CD4-positive, alpha-beta T cell (primary cell): ENCODE results near the gene DGKA. TPM values are rescaled to one million over a fixed set of nuclear protein-coding genes. Genes with fewer than 3 reads are reported as not detected.
A peak's percentile ranks its signal among the peaks of the same experiment; 100 is the strongest.

Experiments
- ATAC-seq: fragments of 200-7000 bp; cut with Tn5 transposase; one replicate; pipeline ENCODE4 v1.10.0; 2022; ENCODE audit warnings: mild to moderate bottlenecking; ENCODE audit not compliant: poor library complexity
- CTCF ChIA-PET: fragments of 350-600 bp; sonication (Branson Sonifier 250); formaldehyde crosslinking; loops from one replicate; lab custom pipeline; 2021; ENCODE audit warnings: antibody characterized with exemption, inconsistent platforms; lab: Charles Lee
- POLR2A ChIA-PET: fragments of 350-600 bp; sonication (Branson Sonifier 250); formaldehyde crosslinking; loops from one replicate; lab custom pipeline; 2021; ENCODE audit warnings: antibody characterized with exemption, inconsistent platforms; lab: Charles Lee
- DNase-seq, 14 experiments: peaks; one replicate each; pipeline ENCODE4 v3.0.0-alpha.2; 2013 to 2020; ENCODE audit warnings: mixed read lengths in 2 of 14
- H3K27ac ChIP-seq, 2 donors: one replicate each; pipeline versions ENCODE4 v1.5.1 to v1.7.0; 2013; ENCODE audit warnings: low read length in 2 of 2, low read depth in 1 of 2, mild to moderate bottlenecking in 1 of 2
- H3K27me3 ChIP-seq, 2 experiments: 1 replicate in 1 of 2; 2 replicates in 1 of 2; pipeline versions ENCODE4 v1.6.1 to v1.7.0; 2013; ENCODE audit warnings: low read length in 2 of 2, control low read depth in 1 of 2, mild to moderate bottlenecking in 1 of 2, moderate library complexity in 1 of 2; ENCODE audit not compliant: insufficient read depth in 2 of 2, control insufficient read depth in 1 of 2
- H3K36me3 ChIP-seq: one replicate; pipeline ENCODE4 v1.6.1; 2013; ENCODE audit warnings: low read length, control low read depth; ENCODE audit not compliant: insufficient read depth
- H3K4me1 ChIP-seq: one replicate; pipeline ENCODE4 v1.6.1; 2013; ENCODE audit warnings: low read length, control low read depth; ENCODE audit not compliant: insufficient read depth
- H3K4me3 ChIP-seq: one replicate; pipeline ENCODE4 v1.5.1; 2013; ENCODE audit warnings: mild to moderate bottlenecking, low read length, moderate library complexity
- H3K9me3 ChIP-seq, 2 experiments: 1 replicate in 1 of 2; 2 replicates in 1 of 2; pipeline versions ENCODE4 v1.6.1 to v1.7.0; 2013; ENCODE audit warnings: low read length in 2 of 2, mild to moderate bottlenecking in 2 of 2, control low read depth in 1 of 2, moderate library complexity in 1 of 2; ENCODE audit not compliant: control insufficient read depth in 1 of 2, insufficient read depth in 1 of 2
- H3K27ac Mint-ChIP-seq: one replicate; pipeline ENCODE4 v1.8.0; 2020; ENCODE audit warnings: mixed read lengths
- H3K27me3 Mint-ChIP-seq: one replicate; pipeline ENCODE4 v1.8.0; 2021; ENCODE audit warnings: mixed read lengths
- H3K36me3 Mint-ChIP-seq: one replicate; pipeline ENCODE4 v1.8.0; 2021; ENCODE audit warnings: low read depth, mixed read lengths
- H3K4me1 Mint-ChIP-seq: one replicate; pipeline ENCODE4 v1.8.0; 2021; ENCODE audit warnings: low read depth, mixed read lengths
- H3K4me3 Mint-ChIP-seq: one replicate; pipeline ENCODE4 v1.8.0; 2020; ENCODE audit warnings: mild to moderate bottlenecking, mixed read lengths
- H3K9me3 Mint-ChIP-seq: one replicate; pipeline ENCODE4 v1.8.0; 2020; ENCODE audit warnings: mixed read lengths
- CTCF ChIP-seq: fragments of 200-600 bp; IDR thresholded peaks from one replicate; pipeline ENCODE4 v1.8.0; 2022; ENCODE audit warnings: antibody characterized with exemption, mild to moderate bottlenecking
- intact Hi-C, 2 experiments: fragments of 100-400 bp; cut with DNase I in 1 of 2; cut with micrococcal nuclease in 1 of 2; formaldehyde crosslinking; loops; one replicate each; pipeline versions ENCODE4 v1.15.1 to v1.9.0; 2023 to 2025; cut with DNase I, micrococcal nuclease
- total RNA-seq, 174 experiments: library from RNA in 2 of 174; stranded (reverse) in 2 of 174; gene quantifications; one replicate each; pipeline ENCODE4 v1.2.3 and lab custom pipeline; 2021 to 2026

DGKA gene
- total RNA-seq, 2 experiments from 2014 or later, result 799 to 818 TPM

DNA sequence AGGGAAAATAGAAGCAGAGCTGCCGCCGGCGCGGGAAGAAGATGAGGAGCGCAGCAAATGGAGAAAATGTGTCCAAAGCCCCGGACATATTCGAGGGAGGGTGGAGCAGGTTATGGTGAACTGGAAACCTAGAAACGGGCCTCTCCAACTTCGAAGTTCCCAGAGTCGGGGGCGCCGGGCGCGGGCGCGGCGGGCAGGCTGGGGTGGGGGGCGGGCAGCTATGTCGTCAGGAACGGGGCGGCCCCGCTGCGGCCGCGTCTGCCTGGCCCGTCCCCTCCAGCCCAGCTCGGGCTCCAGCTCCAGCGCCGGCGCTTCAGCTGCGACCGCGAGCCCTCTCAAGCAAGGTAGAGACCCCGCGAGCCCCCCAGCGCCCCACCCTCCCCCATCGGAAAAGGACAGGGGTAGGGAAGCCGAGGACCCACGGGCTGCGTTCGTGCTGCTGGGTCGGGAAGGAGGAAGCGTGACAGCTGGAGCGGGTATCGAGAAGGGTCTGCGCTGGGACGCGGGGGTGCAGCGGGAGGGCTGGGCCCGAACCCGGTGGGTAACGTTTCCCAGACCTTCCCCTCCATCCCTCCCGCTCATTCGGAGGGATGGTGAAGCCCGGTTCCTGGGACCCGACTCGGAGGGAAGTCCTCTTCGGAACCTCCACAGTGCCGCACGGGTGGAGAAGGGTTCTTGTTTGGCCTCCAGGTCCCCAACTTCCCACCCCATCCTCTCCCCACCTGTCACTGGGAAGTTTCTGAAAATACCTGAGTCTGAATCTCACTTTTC, 1.0 kb downstream of the DGKA start:
- Mint-ChIP-seq H3K27me3 (no peaks in the 10 kb centered on the region), H3K4me1 (peaks cover 57% of the 10 kb centered on the region), H3K27ac (peak overlapping the region; percentile 97), H3K9me3 (no peaks in the 10 kb centered on the region), H3K4me3 (peak overlapping the region; percentile 99), H3K36me3 (peaks cover 83% of the 10 kb centered on the region)
- intact Hi-C loops, result loop anchor here (2.0 to 5.0 kb wide), 3 partner anchors 43 to 705 kb away; partner anchors contain the start of genes RAB5B (in 1 of the 2) and RPS26 (in 1 of the 2)
- POLR2A ChIA-PET, result interaction anchor here (1.4 to 18.6 kb wide), 11 partner anchors 7 to 194 kb away, joined by 3 to 251 read pairs (median 57); partner anchors contain the start of genes DNAJC14, ORMDL2, RAB5B and SARNP
- peaks cover 68% of the 10 kb centered on the region for H3K4me1 ChIP-seq
- peak overlapping the region; percentile 98 for H3K4me3 ChIP-seq
- no peak for ATAC-seq
- no peaks in the 10 kb centered on the region for H3K9me3 ChIP-seq
- no peak for TF ChIP-seq CTCF
- CTCF ChIA-PET, result interaction anchor here (6.6 to 8.9 kb wide), 2 partner anchors 9 to 194 kb away, joined by 31 to 86 read pairs; no protein-coding TSS in a partner anchor
- no peaks in the 10 kb centered on the region for H3K27me3 ChIP-seq
- peak in 8 of 14 experiments; percentile 11 to 63 (median 52) for DNase-seq
- peak overlapping the region; percentile 83 to 93 for H3K27ac ChIP-seq
- peaks cover 47% of the 10 kb centered on the region for H3K36me3 ChIP-seq

- CTCF ChIA-PET, result interaction anchor here (6.6 to 8.9 kb wide), 2 partner anchors 8 to 194 kb away, joined by 31 to 86 read pairs; no protein-coding TSS in a partner anchor
- peak; percentile 15 for ATAC-seq
- peaks cover 85% of the 10 kb centered on the region for H3K36me3 Mint-ChIP-seq
Measured at GRCh38 chr12:55932551-55932910, 1.6 kb downstream of the DGKA start.

More at GRCh38 chr12:55932551-55932910, 1.6 kb downstream of the DGKA start:
- intact Hi-C loops, result loop anchor here in 1 of 2 experiments (5.0 kb wide), 1 partner anchor 110 kb away; the partner anchor contains the start of gene RPS26
- H3K27ac Mint-ChIP-seq, result peak overlapping the region; percentile 97
- DNase-seq, result peak in 13 of 14 experiments; percentile 33 to 82 (median 60)
- Histone ChIP-seq H3K36me3 (peaks cover 53% of the 10 kb centered on the region), H3K27ac (peak overlapping the region; percentile 81 to 93), H3K27me3 (no peaks in the 10 kb centered on the region), H3K9me3 (no peaks in the 10 kb centered on the region), H3K4me3 (peak overlapping the region; percentile 98), H3K4me1 (peaks cover 73% of the 10 kb centered on the region)
- TF ChIP-seq CTCF, result no peak
- no peaks in the 10 kb centered on the region for H3K9me3 Mint-ChIP-seq
- H3K4me1 Mint-ChIP-seq, result peaks cover 60% of the 10 kb centered on the region
- POLR2A ChIA-PET, result interaction anchor here (1.1 to 18.6 kb wide), 11 partner anchors 7 to 194 kb away, joined by 3 to 251 read pairs (median 41); partner anchors contain the start of genes DNAJC14, ORMDL2, PA2G4 and RAB5B
- peak overlapping the region; percentile 99 for H3K4me3 Mint-ChIP-seq
- H3K27me3 Mint-ChIP-seq, result no peaks in the 10 kb centered on the region
